ENCODE results near the gene WDR7. TPM values are rescaled to one million over a fixed set of nuclear protein-coding genes. Genes with fewer than 3 reads are reported as not detected.

Gene WDR7
- total and polyA plus RNA-seq, 4 donors, result 27.9 to 126 (median 33.8) TPM

DNA sequence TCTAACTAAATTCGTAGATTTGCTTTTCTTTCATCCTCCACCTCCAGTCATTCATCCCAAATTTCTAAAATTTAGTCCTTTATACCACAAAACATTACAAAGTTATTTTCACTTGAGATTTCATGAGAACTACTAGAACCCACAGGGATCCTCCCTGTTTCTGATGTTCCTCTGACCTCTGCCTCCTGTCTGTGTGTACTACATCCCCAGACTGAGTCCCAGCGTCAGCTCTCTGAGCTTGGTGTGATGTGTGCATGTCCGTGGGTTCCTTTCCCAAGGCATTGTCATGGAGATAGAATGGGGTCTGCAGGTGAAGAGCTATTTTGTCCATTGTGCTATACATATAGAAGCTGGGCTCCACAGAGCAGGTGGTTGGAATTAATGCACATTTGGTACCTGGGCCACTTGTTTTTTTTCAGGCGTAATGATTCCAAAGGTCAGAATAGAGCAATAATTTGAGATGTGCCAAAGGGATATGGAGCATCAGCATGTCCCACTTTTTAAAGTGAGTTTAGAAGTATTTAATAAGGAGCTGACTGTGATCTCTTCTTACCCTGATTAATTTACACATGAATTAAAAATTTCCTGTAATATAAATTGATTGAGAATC is 344.5 kb downstream of the WDR7 start:
- 90% methylated on average over 3 of the region's 4 CpGs for WGBS (ENCODE audit: insufficient coverage)
- H3K4me3 ChIP-seq (ENCODE audit: low read depth, low read length), result no peak overlapping the region
- no peaks in the 10 kb centered on the region for H3K4me1 ChIP-seq (ENCODE audit: control insufficient read depth, insufficient read depth, low read length)
- H3K9me3 ChIP-seq (ENCODE audit: control insufficient read depth, insufficient read depth, low read length), result no peaks in the 10 kb centered on the region
- no peaks in the 10 kb centered on the region for H3K27me3 ChIP-seq (ENCODE audit: control insufficient read depth, insufficient read depth, low read length)
- H3K36me3 ChIP-seq (ENCODE audit: control insufficient read depth, insufficient read depth, low read length), result no peaks in the 10 kb centered on the region
- no peak overlapping the region for H3K27ac ChIP-seq (ENCODE audit: low read depth, low read length)
- no peak for DNase-seq (ENCODE audit: low read depth in 4 of 6, low spot score in 6 of 6)

DNA sequence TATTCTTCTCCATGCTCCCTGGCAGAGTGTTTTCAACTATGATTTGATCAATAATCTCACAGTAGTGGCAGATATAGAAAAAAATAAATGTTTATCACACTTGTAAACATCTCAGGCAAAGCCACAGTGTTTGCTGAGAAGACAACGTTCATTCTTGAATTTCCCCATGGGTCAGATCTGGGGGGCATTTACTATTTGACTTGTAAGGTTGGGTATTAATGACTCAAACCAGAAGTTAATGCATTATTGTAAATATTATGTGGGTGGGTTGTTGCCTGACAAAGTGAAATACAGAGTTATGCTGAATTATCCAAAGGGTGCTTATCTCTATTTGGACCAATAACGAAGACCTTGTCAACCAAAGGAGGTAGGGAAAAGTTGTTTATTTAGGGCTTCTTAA is 346.0 kb downstream of the WDR7 start:
- Histone ChIP-seq H3K27me3 (ENCODE audit: control insufficient read depth, insufficient read depth, low read length) (no peaks in the 10 kb centered on the region), H3K27ac (ENCODE audit: low read depth, low read length) (no peak overlapping the region), H3K4me1 (ENCODE audit: control insufficient read depth, insufficient read depth, low read length) (no peaks in the 10 kb centered on the region), H3K36me3 (ENCODE audit: control insufficient read depth, insufficient read depth, low read length) (no peaks in the 10 kb centered on the region), H3K9me3 (ENCODE audit: control insufficient read depth, insufficient read depth, low read length) (no peaks in the 10 kb centered on the region), H3K4me3 (ENCODE audit: low read depth, low read length) (no peak overlapping the region)
- no CpG with 5 or more reads among the region's 2 CpGs for WGBS (ENCODE audit: insufficient coverage)
- no peak for DNase-seq (ENCODE audit: low read depth in 4 of 6, low spot score in 6 of 6)

DNA sequence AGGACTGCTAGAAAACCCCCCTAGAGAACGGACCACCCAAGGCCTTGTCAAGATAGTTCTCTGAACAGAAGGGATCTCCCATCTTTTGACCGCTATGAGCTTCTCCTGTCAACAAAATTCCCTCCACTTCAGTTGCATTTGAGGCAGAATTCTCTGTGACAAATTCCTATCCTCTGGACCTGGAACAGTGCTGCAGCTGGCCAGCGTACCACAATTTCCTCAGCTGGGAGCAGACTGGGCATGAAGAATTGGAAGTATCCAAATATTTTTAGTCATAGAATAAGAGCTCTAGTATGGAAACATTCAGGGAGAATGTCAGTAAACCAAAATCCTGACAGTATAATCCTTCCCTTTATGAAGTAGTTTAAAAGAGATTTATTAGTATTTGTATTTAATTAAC is 348.7 kb downstream of the WDR7 start:
- no peaks in the 10 kb centered on the region for H3K27me3 ChIP-seq (ENCODE audit: control insufficient read depth, insufficient read depth, low read length)
- H3K4me1 ChIP-seq (ENCODE audit: control insufficient read depth, insufficient read depth, low read length), result no peaks in the 10 kb centered on the region
- no peak overlapping the region for H3K27ac ChIP-seq (ENCODE audit: low read depth, low read length)
- no peaks in the 10 kb centered on the region for H3K36me3 ChIP-seq (ENCODE audit: control insufficient read depth, insufficient read depth, low read length)
- no peaks in the 10 kb centered on the region for H3K9me3 ChIP-seq (ENCODE audit: control insufficient read depth, insufficient read depth, low read length)
- H3K4me3 ChIP-seq (ENCODE audit: low read depth, low read length), result no peak overlapping the region
- 83% methylated on average over 1 of the region's 3 CpGs for WGBS (ENCODE audit: insufficient coverage)
- DNase-seq (ENCODE audit: low read depth in 4 of 6, low spot score in 6 of 6), result no peak

DNA sequence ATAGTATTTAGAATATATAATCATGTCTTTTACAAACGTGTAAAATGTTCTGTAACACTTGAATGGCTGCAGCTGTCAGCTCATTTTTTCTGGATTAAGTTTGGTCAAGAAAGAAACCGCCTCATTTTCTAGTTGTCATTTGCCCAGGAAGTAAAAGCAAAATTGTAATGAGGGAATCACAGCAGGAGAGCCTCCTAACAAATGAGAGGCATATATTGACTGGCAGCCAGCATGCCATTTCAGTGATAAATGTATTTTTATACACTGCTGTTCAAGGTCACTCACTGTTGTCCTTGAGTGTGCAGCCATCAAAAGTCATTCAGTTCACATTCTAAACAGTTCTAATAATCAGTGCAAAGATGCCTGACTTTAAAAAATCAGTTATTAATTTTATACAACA is 351.5 kb downstream of the WDR7 start:
- no peak overlapping the region for H3K4me3 ChIP-seq (ENCODE audit: low read depth, low read length)
- no CpG with 5 or more reads among the region's 2 CpGs for WGBS (ENCODE audit: insufficient coverage)
- peak in 1 of 6 donors; percentile 17 for DNase-seq (ENCODE audit: low read depth in 4 of 6, low spot score in 6 of 6)

DNA sequence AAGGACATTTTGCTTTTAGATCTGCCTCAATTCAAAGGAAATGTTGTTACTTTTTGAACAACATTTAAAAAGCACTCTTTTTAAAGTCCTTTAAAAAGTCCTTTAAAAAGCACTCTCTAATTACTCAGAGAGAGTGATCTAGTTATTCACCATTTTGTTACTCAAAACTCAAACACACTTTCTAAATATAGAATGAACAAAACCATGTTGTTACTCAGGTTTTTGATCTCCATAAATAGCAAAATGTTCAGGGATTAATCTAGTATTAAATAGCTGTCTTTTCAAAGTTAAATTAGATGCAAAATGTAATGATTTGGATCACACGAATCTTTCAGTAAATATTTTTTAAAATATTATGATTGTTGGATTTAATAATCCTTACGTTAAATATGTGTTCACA is 352.2 kb downstream of the WDR7 start:
- DNase-seq (ENCODE audit: low read depth in 4 of 6, low spot score in 6 of 6), result no peak
- Histone ChIP-seq H3K27ac (ENCODE audit: low read depth, low read length) (no peak overlapping the region), H3K36me3 (ENCODE audit: control insufficient read depth, insufficient read depth, low read length) (no peaks in the 10 kb centered on the region), H3K4me1 (ENCODE audit: control insufficient read depth, insufficient read depth, low read length) (no peaks in the 10 kb centered on the region), H3K4me3 (ENCODE audit: low read depth, low read length) (no peak overlapping the region), H3K27me3 (ENCODE audit: control insufficient read depth, insufficient read depth, low read length) (no peaks in the 10 kb centered on the region), H3K9me3 (ENCODE audit: control insufficient read depth, insufficient read depth, low read length) (no peaks in the 10 kb centered on the region)
- WGBS (ENCODE audit: insufficient coverage), result no CpG with 5 or more reads among the region's 2 CpGs

More for the DNA sequence above, 351.5 kb downstream of the WDR7 start:
- Histone ChIP-seq H3K9me3 (ENCODE audit: control insufficient read depth, insufficient read depth, low read length) (no peaks in the 10 kb centered on the region), H3K27me3 (ENCODE audit: control insufficient read depth, insufficient read depth, low read length) (no peaks in the 10 kb centered on the region), H3K27ac (ENCODE audit: low read depth, low read length) (no peak overlapping the region), H3K36me3 (ENCODE audit: control insufficient read depth, insufficient read depth, low read length) (no peaks in the 10 kb centered on the region), H3K4me1 (ENCODE audit: control insufficient read depth, insufficient read depth, low read length) (no peaks in the 10 kb centered on the region)

DNA sequence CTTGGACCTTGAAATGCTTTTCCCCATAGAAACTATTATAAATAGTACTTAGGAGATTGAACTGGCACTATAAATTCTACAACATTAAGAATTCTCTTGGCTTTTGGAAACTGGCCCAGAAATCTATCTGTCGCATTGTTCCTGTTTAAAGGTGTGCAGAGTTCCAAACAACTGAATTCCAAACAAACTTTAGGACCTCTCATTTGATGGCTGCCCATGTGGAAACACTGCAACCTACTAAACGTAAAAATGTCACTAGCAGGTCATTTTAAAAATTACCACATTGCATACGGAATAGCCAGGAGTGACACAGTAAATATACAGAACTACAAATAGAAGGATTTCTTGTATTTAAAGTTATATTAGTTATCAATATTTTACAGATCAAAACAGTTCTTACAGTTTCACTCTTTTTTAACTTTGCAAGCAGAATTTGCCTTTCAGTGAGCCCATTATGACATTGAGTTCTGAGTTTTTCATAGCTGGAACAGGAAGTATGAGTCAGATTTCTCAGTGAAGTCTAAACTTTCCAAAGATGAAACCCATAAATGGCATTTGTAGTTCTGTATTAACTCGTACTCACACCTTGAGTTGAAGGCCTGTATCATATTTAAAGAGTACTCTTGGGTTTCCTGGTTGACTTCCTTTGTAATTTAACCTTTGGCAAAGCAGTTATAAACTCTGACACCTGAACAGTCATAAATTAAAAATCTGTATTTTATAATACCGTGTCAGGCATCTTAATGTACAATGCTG is 353.4 kb downstream of the WDR7 start:
- Histone ChIP-seq H3K36me3 (ENCODE audit: control insufficient read depth, insufficient read depth, low read length) (no peaks in the 10 kb centered on the region), H3K27ac (ENCODE audit: low read depth, low read length) (no peak overlapping the region), H3K9me3 (ENCODE audit: control insufficient read depth, insufficient read depth, low read length) (no peaks in the 10 kb centered on the region), H3K4me3 (ENCODE audit: low read depth, low read length) (no peak overlapping the region), H3K27me3 (ENCODE audit: control insufficient read depth, insufficient read depth, low read length) (no peaks in the 10 kb centered on the region), H3K4me1 (ENCODE audit: control insufficient read depth, insufficient read depth, low read length) (no peaks in the 10 kb centered on the region)
- DNase-seq (ENCODE audit: low read depth in 4 of 6, low spot score in 6 of 6), result no peak
- WGBS (ENCODE audit: insufficient coverage), result no CpG with 5 or more reads among the region's 5 CpGs

DNA sequence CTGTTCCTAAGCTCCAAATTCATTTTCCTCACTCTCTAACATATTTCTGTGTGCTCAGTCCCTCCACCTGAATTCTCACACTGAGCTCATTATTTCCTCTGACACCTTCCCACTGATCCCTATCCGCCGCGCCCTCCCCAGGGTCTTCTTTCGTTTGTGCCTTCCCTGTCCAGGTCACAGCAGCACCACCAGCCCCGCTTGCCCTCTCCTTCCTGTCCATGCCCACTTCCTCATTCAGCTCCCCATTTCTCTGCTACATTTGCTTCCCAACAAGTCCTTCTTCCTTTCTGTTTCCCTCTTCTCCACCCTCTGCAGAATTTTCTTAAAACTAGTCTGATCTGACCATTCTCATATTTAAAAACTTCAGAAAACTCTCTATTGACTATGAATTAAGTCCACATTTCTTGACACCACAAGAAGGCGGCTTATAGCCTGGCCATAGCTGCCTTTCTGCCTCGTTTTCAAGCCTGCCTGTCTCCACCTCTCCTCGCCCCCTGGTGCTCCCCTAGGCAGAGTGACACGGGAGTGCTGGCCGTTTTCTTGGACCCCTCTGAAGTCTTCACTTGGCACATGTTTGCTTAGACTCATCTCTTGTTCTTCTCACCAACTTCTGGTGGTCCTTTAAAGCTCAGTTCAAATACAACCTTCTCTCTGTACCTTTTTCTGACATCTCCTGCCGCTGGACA is 357.0 kb downstream of the WDR7 start:
- H3K27ac ChIP-seq (ENCODE audit: low read depth, low read length), result no peak overlapping the region
- no peaks in the 10 kb centered on the region for H3K27me3 ChIP-seq (ENCODE audit: control insufficient read depth, insufficient read depth, low read length)
- 75% methylated on average over 11 of the region's 11 CpGs for WGBS (ENCODE audit: insufficient coverage)
- no peaks in the 10 kb centered on the region for H3K4me1 ChIP-seq (ENCODE audit: control insufficient read depth, insufficient read depth, low read length)
- DNase-seq (ENCODE audit: low read depth in 4 of 6, low spot score in 6 of 6), result no peak
- no peaks in the 10 kb centered on the region for H3K9me3 ChIP-seq (ENCODE audit: control insufficient read depth, insufficient read depth, low read length)
- H3K4me3 ChIP-seq (ENCODE audit: low read depth, low read length), result no peak overlapping the region
- no peaks in the 10 kb centered on the region for H3K36me3 ChIP-seq (ENCODE audit: control insufficient read depth, insufficient read depth, low read length)

DNA sequence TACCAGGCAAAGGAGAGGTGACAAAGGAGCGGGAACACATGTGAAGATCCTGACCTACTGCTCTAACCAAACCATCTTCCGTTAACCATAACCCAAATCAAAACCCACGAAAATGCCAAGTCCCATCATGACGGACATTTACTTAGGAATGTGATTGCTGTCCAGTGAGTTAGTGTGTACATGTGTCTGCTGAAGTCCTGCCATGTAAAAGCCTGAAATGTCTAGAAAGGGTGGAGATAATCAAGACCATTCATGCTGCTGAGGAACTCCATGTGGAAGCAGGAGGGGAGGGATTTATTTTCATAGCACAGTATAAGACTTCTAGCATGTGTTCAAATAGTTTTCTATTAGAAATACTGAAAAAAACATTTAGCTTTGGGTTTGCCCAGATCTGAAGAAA is 358.7 kb downstream of the WDR7 start:
- Histone ChIP-seq H3K9me3 (ENCODE audit: control insufficient read depth, insufficient read depth, low read length) (no peaks in the 10 kb centered on the region), H3K27me3 (ENCODE audit: control insufficient read depth, insufficient read depth, low read length) (no peaks in the 10 kb centered on the region), H3K4me3 (ENCODE audit: low read depth, low read length) (no peak overlapping the region), H3K36me3 (ENCODE audit: control insufficient read depth, insufficient read depth, low read length) (no peaks in the 10 kb centered on the region), H3K27ac (ENCODE audit: low read depth, low read length) (no peak overlapping the region), H3K4me1 (ENCODE audit: control insufficient read depth, insufficient read depth, low read length) (no peaks in the 10 kb centered on the region)
- DNase-seq (ENCODE audit: low read depth in 4 of 6, low spot score in 6 of 6), result no peak
- 92% methylated on average over 2 of the region's 4 CpGs for WGBS (ENCODE audit: insufficient coverage)

DNA sequence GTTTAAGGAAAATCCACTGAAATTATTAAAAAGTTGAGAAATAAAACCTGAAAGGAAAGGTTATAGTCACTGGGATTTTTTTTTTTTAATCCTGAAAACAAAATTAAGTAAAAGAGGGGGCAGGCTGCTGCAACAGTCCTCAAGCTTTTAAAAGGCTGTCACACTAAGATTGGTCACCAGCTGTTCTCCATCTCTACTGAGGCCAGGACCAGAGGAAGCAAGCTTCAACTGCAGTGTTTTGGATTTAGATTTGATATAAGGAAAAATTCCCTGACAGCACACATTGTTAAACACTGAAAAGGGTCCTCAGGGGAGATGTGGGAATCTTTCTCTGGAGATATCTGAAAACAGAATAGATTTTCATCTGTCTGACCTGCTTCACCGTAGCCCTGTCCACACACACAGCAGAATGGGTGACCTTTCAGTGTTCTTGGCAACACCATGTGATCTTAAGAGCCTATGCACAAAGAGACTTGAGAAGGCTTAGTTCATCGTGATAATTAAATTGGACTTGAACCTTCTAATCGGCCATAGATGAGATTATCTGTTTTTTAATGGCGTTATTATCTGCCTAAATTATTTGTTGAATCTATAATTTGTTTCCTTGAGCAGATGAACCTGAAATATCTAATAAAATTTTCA is 363.7 kb downstream of the WDR7 start:
- Histone ChIP-seq H3K36me3 (ENCODE audit: control insufficient read depth, insufficient read depth, low read length) (no peaks in the 10 kb centered on the region), H3K27ac (ENCODE audit: low read depth, low read length) (no peak overlapping the region), H3K4me1 (ENCODE audit: control insufficient read depth, insufficient read depth, low read length) (no peaks in the 10 kb centered on the region), H3K27me3 (ENCODE audit: control insufficient read depth, insufficient read depth, low read length) (no peaks in the 10 kb centered on the region), H3K4me3 (ENCODE audit: low read depth, low read length) (no peak overlapping the region), H3K9me3 (ENCODE audit: control insufficient read depth, insufficient read depth, low read length) (no peaks in the 10 kb centered on the region)
- WGBS (ENCODE audit: insufficient coverage), result 70% methylated on average over 2 of the region's 4 CpGs
- DNase-seq (ENCODE audit: low read depth in 4 of 6, low spot score in 6 of 6), result no peak
